Subcutaneous adipose tissue (tissue), 4 donors: ENCODE results near the gene PLXDC2. TPM values are rescaled to one million over a fixed set of nuclear protein-coding genes. Genes with fewer than 3 reads are reported as not detected.

Experiments
- total RNA-seq, 4 donors: library from RNA; depleted of rRNA; stranded (reverse); fragments of >200 nt; gene quantifications; one replicate each; pipeline ENCODE4 v1.1.0, GENCODE V29; 2016
- TF ChIP-seq, protein P1 (sequence below): fragments of 450-650 bp; IDR thresholded peaks from one replicate; pipeline ENCODE4 v1.5.1; 2016; ENCODE audit warnings: low read depth, mild to moderate bottlenecking, control low read depth, antibody characterized with exemption, moderate library complexity

Gene PLXDC2
- total RNA-seq, 4 donors from 2014 or later: 47.7 to 117 (median 84.3) TPM

DNA sequence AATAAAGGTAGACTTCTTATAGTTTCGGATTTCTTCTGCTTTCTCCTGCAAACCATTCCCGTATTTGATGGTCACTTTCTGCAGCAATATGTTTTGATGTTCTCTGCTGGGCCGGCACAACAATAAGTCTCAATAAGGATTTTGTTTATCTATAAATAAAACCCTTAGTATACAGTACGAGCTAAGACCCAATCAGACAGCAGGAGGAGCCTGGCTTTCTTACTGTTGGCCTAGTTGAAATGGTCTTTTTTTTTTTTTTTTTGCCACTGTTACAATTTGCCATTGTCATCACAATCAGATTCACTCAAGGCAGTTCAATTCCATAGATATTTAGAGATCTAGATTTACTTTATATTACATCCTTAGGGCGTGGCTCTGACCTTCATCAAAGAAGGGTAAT is 76.4 kb downstream of the PLXDC2 start:
- TF ChIP-seq, protein P1, sequence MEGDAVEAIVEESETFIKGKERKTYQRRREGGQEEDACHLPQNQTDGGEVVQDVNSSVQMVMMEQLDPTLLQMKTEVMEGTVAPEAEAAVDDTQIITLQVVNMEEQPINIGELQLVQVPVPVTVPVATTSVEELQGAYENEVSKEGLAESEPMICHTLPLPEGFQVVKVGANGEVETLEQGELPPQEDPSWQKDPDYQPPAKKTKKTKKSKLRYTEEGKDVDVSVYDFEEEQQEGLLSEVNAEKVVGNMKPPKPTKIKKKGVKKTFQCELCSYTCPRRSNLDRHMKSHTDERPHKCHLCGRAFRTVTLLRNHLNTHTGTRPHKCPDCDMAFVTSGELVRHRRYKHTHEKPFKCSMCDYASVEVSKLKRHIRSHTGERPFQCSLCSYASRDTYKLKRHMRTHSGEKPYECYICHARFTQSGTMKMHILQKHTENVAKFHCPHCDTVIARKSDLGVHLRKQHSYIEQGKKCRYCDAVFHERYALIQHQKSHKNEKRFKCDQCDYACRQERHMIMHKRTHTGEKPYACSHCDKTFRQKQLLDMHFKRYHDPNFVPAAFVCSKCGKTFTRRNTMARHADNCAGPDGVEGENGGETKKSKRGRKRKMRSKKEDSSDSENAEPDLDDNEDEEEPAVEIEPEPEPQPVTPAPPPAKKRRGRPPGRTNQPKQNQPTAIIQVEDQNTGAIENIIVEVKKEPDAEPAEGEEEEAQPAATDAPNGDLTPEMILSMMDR: no peak

DNA sequence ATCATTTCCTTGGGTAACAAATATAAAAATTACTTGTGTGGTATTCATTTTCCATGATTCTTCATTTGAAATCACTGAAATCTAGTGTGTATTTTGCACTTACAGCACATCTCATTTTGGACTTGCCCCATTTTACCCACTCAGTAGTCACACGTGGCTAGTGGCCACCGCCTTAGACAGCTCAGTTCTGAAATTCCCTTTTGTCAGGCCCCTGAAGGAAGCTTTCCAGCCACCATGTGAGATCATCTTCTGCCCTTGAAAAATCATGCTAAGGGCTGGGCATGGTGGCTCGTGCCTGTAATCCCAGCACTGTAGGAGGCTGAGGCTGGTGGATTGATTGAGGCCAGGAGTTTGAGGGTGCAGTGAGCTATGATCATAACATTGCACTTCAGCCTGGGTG is 79.3 kb downstream of the PLXDC2 start:
- TF ChIP-seq, protein P1: no peak

DNA sequence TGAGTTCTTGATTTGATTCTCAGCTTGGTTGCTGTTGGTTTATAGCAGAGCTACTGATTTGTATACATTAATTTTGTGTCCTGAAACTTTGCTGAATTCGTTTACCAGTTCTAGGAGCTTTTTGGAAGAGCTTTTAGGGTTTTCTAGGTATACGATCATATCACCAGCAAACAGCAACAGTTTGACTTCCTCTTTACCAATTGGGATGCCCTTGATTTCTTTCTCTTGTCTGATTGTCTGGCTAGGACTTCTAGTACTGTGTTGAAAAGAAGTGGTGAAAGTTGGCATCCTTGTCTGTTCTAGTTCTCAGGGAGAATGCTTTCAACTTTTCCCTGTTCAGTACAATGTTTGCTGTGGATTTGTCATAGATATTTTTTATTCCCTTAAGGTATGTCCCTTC is 86.2 kb downstream of the PLXDC2 start:
- TF ChIP-seq, protein P1: no peak

DNA sequence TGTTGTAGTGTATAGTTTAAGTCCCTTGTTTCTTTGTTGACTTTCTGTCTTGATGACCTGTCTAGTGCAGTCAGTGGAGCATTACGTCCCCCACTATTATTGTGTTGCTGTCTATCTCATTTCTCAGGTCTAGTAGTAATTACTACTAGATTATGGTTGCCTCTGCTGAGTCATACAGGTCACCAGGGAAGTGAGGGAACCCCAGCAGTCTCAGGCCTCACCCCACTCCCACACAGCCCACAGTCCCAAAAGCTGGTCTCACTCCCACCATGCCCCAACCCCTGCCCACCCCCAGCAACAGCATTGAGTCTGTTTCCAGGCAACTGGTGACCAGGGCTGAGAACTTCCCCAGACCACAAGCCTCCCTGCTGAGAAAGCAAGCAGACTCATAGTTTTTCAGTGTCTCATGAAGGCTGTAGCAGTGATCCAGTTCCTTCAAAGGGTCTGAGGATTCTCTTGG is 88.0 kb downstream of the PLXDC2 start:
- TF ChIP-seq, protein P1: no peak

DNA sequence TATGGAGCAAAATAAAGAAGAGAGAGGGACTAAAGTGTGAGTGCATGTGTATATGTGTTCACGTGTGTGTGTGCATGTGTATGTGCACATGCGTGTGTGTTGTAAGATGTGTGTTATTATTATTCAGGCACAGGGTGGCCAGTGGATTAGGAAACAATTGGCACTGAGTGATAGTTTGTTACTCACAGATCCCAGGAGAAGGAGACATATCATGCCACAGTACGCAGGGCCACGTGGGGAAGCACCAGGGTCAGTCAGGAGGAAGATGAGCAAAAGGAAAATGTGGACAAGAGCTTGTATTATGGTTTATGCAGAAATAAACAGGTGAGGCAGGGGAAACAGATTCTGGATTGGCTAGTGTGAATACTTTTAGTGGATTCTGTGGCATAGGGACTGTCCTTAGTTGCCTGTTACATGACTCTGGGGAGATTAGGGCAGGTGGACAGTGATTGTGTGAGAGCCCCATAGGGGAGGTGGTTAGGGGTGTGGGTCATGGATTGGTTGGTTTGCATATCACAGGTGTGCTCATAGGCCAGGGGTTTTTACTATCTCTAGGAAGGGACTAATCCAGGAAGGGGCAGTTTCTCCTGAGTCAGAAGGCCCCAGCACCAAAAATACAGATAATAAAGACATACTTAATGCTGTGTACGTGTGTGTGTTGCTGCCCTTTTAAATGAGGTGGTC is 90.0 kb downstream of the PLXDC2 start:
- TF ChIP-seq, protein P1: no peak

DNA sequence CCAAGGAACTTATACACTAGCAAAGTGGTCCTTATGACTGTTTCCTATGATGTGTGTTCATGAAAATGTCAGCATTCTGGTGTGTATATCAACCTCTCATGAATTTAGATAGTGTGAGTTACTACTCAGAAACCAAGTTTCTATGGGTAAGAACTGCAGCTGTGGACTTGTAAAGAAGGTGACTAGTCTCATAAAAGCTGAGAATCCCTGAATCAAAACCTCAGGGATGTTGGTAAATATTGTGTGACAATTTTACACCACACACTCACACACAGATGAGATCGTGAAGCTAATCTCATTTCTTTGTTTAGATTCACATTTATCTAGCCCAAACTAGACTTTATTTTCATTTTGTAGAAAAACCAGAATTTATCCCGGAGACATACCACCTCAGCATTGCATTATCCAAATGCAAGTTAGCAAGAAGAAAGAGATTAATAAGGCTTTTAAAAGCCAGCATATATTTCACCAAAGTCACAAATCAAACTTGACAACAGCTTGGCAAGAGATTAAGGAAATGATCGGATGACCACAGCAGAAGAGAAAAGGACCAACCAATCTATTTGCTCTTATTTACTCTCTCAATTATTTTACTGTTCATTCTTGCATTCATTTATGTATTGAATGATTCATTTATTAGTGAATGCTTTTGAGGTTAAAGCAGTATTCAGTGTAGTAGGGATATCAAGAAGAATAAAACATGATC is 92.9 kb downstream of the PLXDC2 start:
- TF ChIP-seq, protein P1: no peak

DNA sequence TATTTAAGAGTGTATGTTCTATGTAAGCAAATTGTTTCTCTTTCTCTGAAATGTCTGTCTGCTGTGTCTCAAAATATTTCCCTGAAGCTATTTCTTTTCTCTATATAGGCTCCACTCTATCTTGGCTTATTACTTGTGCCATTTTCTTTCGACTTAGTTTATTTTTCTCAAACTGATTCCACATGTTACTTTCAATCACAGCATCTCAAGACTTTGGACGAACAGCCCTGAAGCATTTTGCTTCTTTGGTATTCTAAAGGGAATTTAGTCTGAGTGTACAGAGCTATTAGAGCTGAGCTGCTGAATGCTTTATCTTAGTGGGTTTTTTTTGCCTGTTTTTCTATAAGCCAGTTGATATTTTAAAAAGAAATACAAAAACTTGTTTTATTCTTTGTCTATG is 95.7 kb downstream of the PLXDC2 start:
- TF ChIP-seq, protein P1: no peak
